ENCODE measurements around the gene ALKBH2.

The ALKBH2 gene

DNA sequence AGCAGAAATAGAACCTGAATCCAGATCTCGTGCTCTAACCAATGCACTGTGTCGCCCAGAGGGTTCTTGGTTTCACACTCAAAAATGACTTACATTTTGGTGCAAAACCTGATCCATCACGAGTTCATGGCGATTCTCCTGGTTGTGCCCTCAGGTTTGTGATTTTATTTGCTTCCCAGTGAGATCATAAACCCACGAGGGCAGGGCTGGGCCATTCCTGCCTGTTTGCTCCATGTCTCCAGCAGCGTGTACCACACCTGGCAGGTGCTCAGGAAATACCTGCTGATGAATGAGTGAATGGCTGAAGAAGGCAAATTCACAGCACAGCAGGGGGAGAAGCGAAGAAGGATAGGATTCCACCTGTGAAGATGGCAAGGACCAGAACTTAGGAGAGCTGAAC is 32.5 kb upstream of the ALKBH2 start:
- DNase-seq (ENCODE audit: extremely low spot score) = no peak
- no peak for TF ChIP-seq FOXK2 (IDR thresholded peaks at IDR 0.05)
- TF ChIP-seq BHLHE40 (IDR thresholded peaks at IDR 0.05; ENCODE audit: borderline replicate concordance) = no peak
- TF ChIP-seq SUZ12 (IDR thresholded peaks at IDR 0.05) = no peak
- TF ChIP-seq NFRKB (IDR thresholded peaks at IDR 0.05) = no peak
- no peak for TF ChIP-seq LEF1 (IDR thresholded peaks at IDR 0.05; ENCODE audit: borderline replicate concordance)
- TF ChIP-seq TARDBP (IDR thresholded peaks at IDR 0.05) = no peak
- no peak for TF ChIP-seq CTBP1 (IDR thresholded peaks at IDR 0.05; ENCODE audit: borderline replicate concordance)
- TF ChIP-seq HDGF (IDR thresholded peaks at IDR 0.05; ENCODE audit: borderline replicate concordance) = no peak
- TF ChIP-seq ELF4 (IDR thresholded peaks at IDR 0.05) = no peak
- TF ChIP-seq FOXA1 (IDR thresholded peaks at IDR 0.05) = no peak
- TF ChIP-seq FOXM1 (IDR thresholded peaks at IDR 0.05; ENCODE audit: borderline replicate concordance) = no peak
- TF ChIP-seq ARNT (IDR thresholded peaks at IDR 0.05) = no peak
- no peak for TF ChIP-seq ZNF384 (IDR thresholded peaks at IDR 0.05)
- TF ChIP-seq L3MBTL2 (conservative IDR thresholded peaks at IDR 0.05) = no peak
- TF ChIP-seq, protein P1, sequence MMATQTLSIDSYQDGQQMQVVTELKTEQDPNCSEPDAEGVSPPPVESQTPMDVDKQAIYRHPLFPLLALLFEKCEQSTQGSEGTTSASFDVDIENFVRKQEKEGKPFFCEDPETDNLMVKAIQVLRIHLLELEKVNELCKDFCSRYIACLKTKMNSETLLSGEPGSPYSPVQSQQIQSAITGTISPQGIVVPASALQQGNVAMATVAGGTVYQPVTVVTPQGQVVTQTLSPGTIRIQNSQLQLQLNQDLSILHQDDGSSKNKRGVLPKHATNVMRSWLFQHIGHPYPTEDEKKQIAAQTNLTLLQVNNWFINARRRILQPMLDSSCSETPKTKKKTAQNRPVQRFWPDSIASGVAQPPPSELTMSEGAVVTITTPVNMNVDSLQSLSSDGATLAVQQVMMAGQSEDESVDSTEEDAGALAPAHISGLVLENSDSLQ (IDR thresholded peaks at IDR 0.05) = no peak
- TF ChIP-seq SP1 (IDR thresholded peaks at IDR 0.05) = no peak
- POLR2A ChIA-PET = no interaction called here
- CTCF ChIA-PET = no interaction called here

GRCh38 chr12:109124878-109125648 is 31.8 kb upstream of the ALKBH2 start:
- POLR2A ChIA-PET = no interaction called here
- TF ChIP-seq SUZ12 (IDR thresholded peaks at IDR 0.05) (no peak), CTBP1 (IDR thresholded peaks at IDR 0.05; ENCODE audit: borderline replicate concordance) (no peak), ZNF384 (IDR thresholded peaks at IDR 0.05) (no peak), ARNT (IDR thresholded peaks at IDR 0.05) (no peak), L3MBTL2 (conservative IDR thresholded peaks at IDR 0.05) (no peak), HDGF (IDR thresholded peaks at IDR 0.05; ENCODE audit: borderline replicate concordance) (no peak), FOXM1 (IDR thresholded peaks at IDR 0.05; ENCODE audit: borderline replicate concordance) (no peak), NFRKB (IDR thresholded peaks at IDR 0.05) (no peak), FOXK2 (IDR thresholded peaks at IDR 0.05) (no peak), LEF1 (IDR thresholded peaks at IDR 0.05; ENCODE audit: borderline replicate concordance) (no peak), TARDBP (IDR thresholded peaks at IDR 0.05) (no peak), ELF4 (IDR thresholded peaks at IDR 0.05) (no peak), FOXA1 (IDR thresholded peaks at IDR 0.05) (no peak), BHLHE40 (IDR thresholded peaks at IDR 0.05; ENCODE audit: borderline replicate concordance) (no peak)
- CTCF ChIA-PET = no interaction called here
- DNase-seq (ENCODE audit: extremely low spot score) = no peak

- ChIA-PET CTCF (interaction anchor here (1.3 kb wide), 1 partner anchor 10 kb away, joined by 4 read pairs; no protein-coding TSS in a partner anchor), POLR2A (no interaction called here)
- no peak for DNase-seq (ENCODE audit: extremely low spot score)
- no peak for TF ChIP-seq TARDBP (IDR thresholded peaks at IDR 0.05)
- no peak for TF ChIP-seq ARNT (IDR thresholded peaks at IDR 0.05)
- no peak for TF ChIP-seq HDGF (IDR thresholded peaks at IDR 0.05; ENCODE audit: borderline replicate concordance)
- no peak for TF ChIP-seq L3MBTL2 (conservative IDR thresholded peaks at IDR 0.05)
- no peak for TF ChIP-seq NFRKB (IDR thresholded peaks at IDR 0.05)
- no peak for TF ChIP-seq CTBP1 (IDR thresholded peaks at IDR 0.05; ENCODE audit: borderline replicate concordance)
- TF ChIP-seq ZNF384 (IDR thresholded peaks at IDR 0.05) = no peak
- TF ChIP-seq FOXK2 (IDR thresholded peaks at IDR 0.05) = no peak
- no peak for TF ChIP-seq ELF4 (IDR thresholded peaks at IDR 0.05)
- no peak for TF ChIP-seq BHLHE40 (IDR thresholded peaks at IDR 0.05; ENCODE audit: borderline replicate concordance)
- TF ChIP-seq FOXA1 (IDR thresholded peaks at IDR 0.05) = no peak
- no peak for TF ChIP-seq LEF1 (IDR thresholded peaks at IDR 0.05; ENCODE audit: borderline replicate concordance)
Observed at GRCh38 chr12:109121346-109121880, 28.1 kb upstream of the ALKBH2 start.

DNA sequence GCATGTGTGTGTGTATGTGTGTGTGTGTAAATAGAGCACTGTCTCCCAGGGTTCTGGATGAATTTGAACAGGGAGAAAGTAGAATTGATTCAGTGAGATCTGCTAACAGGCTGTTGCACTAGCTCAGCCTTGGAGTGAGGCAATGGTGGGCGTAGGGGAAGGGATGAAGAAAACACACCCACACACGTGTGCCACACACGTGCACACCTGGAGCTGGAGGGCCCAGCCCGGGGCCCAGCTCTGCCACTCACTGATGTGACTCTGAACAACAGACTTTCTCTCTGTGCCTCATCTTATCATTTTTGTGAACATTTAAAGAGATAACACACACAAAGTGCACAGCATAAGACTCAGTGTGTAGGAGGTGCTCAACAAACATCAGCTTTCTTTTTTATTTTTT is 27.3 kb upstream of the ALKBH2 start:
- ChIA-PET POLR2A (no interaction called here), CTCF (interaction anchor here (1.3 kb wide), 1 partner anchor 9 kb away, joined by 4 read pairs; no protein-coding TSS in a partner anchor)
- DNase-seq (ENCODE audit: extremely low spot score) = no peak
- TF ChIP-seq BHLHE40 (IDR thresholded peaks at IDR 0.05; ENCODE audit: borderline replicate concordance) (no peak), ELF4 (IDR thresholded peaks at IDR 0.05) (no peak), FOXA1 (IDR thresholded peaks at IDR 0.05) (no peak), L3MBTL2 (conservative IDR thresholded peaks at IDR 0.05) (no peak), LEF1 (IDR thresholded peaks at IDR 0.05; ENCODE audit: borderline replicate concordance) (no peak)

DNA sequence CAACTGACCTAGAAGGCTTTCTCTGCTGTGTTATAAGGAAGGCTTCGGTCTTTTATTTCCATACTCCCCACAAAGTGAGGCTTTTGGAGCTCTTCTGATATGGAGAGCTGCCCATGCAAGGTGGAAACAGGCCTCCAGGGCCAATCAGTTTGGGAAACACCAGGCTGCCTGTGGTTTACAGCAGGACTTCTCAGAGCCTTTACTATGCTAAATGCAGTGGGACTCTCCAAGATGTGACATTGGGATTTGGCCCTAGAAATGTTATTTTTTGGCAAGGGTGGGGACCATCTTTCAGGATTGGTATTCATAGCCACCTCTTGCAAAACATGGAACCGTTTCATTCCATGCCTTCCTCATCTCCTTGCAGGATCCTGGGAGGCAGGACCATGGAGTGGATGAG is 26.8 kb upstream of the ALKBH2 start:
- ChIA-PET CTCF (interaction anchor here (1.0 to 1.3 kb wide), 2 partner anchors 8 to 313 kb away, joined by 4 to 7 read pairs; no protein-coding TSS in a partner anchor), POLR2A (no interaction called here)
- no peak for DNase-seq (ENCODE audit: extremely low spot score)
- TF ChIP-seq ELF4 (IDR thresholded peaks at IDR 0.05) = no peak
- TF ChIP-seq ZNF384 (IDR thresholded peaks at IDR 0.05) = no peak
- TF ChIP-seq CTBP1 (IDR thresholded peaks at IDR 0.05; ENCODE audit: borderline replicate concordance) = no peak
- TF ChIP-seq BHLHE40 (IDR thresholded peaks at IDR 0.05; ENCODE audit: borderline replicate concordance) = no peak
- TF ChIP-seq, protein P1 (IDR thresholded peaks at IDR 0.05) = no peak
- TF ChIP-seq FOXK2 (IDR thresholded peaks at IDR 0.05) = no peak
- no peak for TF ChIP-seq ARNT (IDR thresholded peaks at IDR 0.05)
- no peak for TF ChIP-seq HDGF (IDR thresholded peaks at IDR 0.05; ENCODE audit: borderline replicate concordance)
- TF ChIP-seq SUZ12 (IDR thresholded peaks at IDR 0.05) = no peak
- TF ChIP-seq FOXM1 (IDR thresholded peaks at IDR 0.05; ENCODE audit: borderline replicate concordance) = no peak
- no peak for TF ChIP-seq FOXA1 (IDR thresholded peaks at IDR 0.05)
- TF ChIP-seq TARDBP (IDR thresholded peaks at IDR 0.05) = no peak
- no peak for TF ChIP-seq SP1 (IDR thresholded peaks at IDR 0.05)
- no peak for TF ChIP-seq LEF1 (IDR thresholded peaks at IDR 0.05; ENCODE audit: borderline replicate concordance)
- TF ChIP-seq L3MBTL2 (conservative IDR thresholded peaks at IDR 0.05) = no peak

- ChIA-PET CTCF (interaction anchor here (0.6 to 1.0 kb wide), 2 partner anchors 27 to 108 kb away, joined by 3 to 7 read pairs; no protein-coding TSS in a partner anchor), POLR2A (interaction anchor here (1.0 kb wide), 1 partner anchor 38 kb away, joined by 4 read pairs; no protein-coding TSS in a partner anchor)
- TF ChIP-seq ZNF384 (IDR thresholded peaks at IDR 0.05) (no peak), CTBP1 (IDR thresholded peaks at IDR 0.05; ENCODE audit: borderline replicate concordance) (no peak), FOXK2 (IDR thresholded peaks at IDR 0.05) (no peak), TARDBP (IDR thresholded peaks at IDR 0.05) (no peak), ARNT (IDR thresholded peaks at IDR 0.05) (no peak), BHLHE40 (IDR thresholded peaks at IDR 0.05; ENCODE audit: borderline replicate concordance) (no peak), NFRKB (IDR thresholded peaks at IDR 0.05) (no peak), FOXA1 (IDR thresholded peaks at IDR 0.05) (no peak), FOXM1 (IDR thresholded peaks at IDR 0.05; ENCODE audit: borderline replicate concordance) (no peak), LEF1 (IDR thresholded peaks at IDR 0.05; ENCODE audit: borderline replicate concordance) (no peak), SP1 (IDR thresholded peaks at IDR 0.05) (no peak), ELF4 (IDR thresholded peaks at IDR 0.05) (no peak), HDGF (IDR thresholded peaks at IDR 0.05; ENCODE audit: borderline replicate concordance) (no peak), SUZ12 (IDR thresholded peaks at IDR 0.05) (no peak), L3MBTL2 (conservative IDR thresholded peaks at IDR 0.05) (no peak)
- TF ChIP-seq, protein P1 (IDR thresholded peaks at IDR 0.05) = no peak
- no peak for DNase-seq (ENCODE audit: extremely low spot score)
Observed at GRCh38 chr12:109116611-109116949, 23.3 kb upstream of the ALKBH2 start.

All from HEK293T (cell line).